Right ventricle myocardium inferior (tissue), 1 donor: ENCODE data around the gene SESN1. TPM values are rescaled to one million over a fixed set of nuclear protein-coding genes. Genes with fewer than 3 reads are reported as not detected.
A peak's percentile ranks its signal among the peaks of the same experiment; 100 is the strongest.

ENCODE experiments used
- ATAC-seq: fragments of 200-7000 bp; cut with Tn5 transposase; one replicate; pipeline ENCODE4 v1.9.1; 2020; ENCODE audit warnings: mild to moderate bottlenecking, moderate library complexity
- DNase-seq: peaks from one replicate; pipeline ENCODE4 v3.0.0; 2021; ENCODE audit errors: missing footprints
- intact Hi-C: fragments of 100-400 bp; cut with DNase I; formaldehyde crosslinking; loops from one replicate; pipeline ENCODE4 v1.11.0; 2022
- total RNA-seq: library from RNA; stranded (reverse); fragmentation: NEBNext Ultra II Directional; extraction: Animal tissue kit (Norgen Biotek cat#: 25700); gene quantifications from one replicate; pipeline ENCODE4 v1.2.1, GENCODE V29; 2021
- donor health status: DM: no; HTN: yes; CAD: no; lungs with severe emphysema.

SESN1 gene
- total RNA-seq, 1 donor from 2014 or later: 60.2 TPM

GRCh38 chr6:109048670-109049415 lies 45.8 kb downstream of the SESN1 start:
- DNase-seq: no peak
- ATAC-seq: no peak
- intact Hi-C loops: no loop called here

DNA sequence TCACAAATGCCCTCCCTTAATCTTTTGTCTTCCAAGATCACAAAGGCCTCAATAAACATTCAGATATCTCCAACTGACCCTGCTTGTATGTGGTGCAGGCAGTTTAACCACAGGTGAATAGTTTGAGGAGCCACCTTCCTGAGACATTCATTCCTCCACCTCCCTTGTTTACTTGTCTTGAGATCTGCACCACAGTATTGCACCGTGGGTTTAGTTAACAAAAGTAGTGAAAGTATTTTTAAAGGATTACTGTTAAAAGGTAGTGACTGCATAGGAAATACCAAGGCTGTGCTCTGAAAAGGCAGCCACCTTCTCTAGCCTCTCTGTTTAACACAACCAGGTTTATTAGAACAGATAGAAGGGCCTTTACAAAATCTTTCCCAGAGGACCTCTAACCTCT lies 46.5 kb downstream of the SESN1 start:
- no peak for DNase-seq
- ATAC-seq: peak; percentile 13

DNA sequence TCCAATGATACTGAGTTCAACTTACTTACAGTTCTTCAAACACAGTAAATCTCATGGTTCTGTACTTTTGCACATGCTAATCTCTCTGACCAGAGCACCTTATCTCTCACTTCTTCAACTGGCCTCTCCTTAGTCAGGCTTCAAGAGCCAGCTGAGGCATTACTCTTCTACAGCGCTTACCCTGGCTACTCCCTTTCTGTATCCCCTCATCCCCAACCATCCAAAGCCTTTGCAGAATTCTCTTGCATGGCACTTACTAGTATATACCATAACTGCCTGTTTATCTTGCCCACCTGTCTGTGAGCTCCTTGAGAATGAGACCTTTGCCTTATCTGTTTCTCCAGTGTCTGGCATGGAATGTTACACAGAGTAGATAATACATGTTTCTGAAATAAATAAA lies 49.2 kb downstream of the SESN1 start:
- intact Hi-C loops: no loop called here
- no peak for DNase-seq
- ATAC-seq: no peak

More for the DNA sequence above, 46.5 kb downstream of the SESN1 start:
- intact Hi-C loops: no loop called here

GRCh38 chr6:109039795-109040194 lies 54.9 kb downstream of the SESN1 start:
- ATAC-seq (no peak), DNase-seq (no peak)
- intact Hi-C loops: no loop called here

DNA sequence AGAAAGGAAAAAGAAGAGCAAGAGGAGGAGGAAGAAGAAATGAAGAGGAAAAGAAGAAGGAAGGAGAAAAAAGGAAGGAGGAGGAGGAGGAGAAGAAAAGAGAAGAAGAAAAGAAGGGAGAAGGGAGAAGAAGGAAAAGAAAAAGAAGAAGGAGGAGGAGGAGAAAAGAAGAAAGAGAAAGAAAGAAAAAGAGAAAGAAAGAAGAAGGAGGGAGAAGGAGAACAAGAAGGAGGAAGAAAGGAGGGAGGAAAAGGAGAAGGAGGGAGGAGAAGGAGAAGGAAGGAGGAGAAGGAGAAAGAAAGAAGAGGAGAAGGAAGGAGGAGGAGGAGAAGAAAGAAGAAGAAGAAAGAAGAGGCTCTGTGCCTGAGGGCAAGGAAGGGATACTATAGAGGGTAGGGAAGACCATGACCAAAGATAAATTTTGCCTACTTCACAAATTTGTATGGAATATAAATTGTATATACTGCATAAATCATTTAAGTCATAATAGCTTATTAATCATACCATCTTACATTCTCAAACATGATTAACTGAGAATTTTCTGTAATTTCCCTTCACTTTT lies 55.7 kb downstream of the SESN1 start:
- intact Hi-C loops: no loop called here
- no peak for DNase-seq
- no peak for ATAC-seq

GRCh38 chr6:109036574-109037294 lies 57.9 kb downstream of the SESN1 start:
- intact Hi-C loops: no loop called here
- DNase-seq: no peak
- ATAC-seq: peak; percentile 30

DNA sequence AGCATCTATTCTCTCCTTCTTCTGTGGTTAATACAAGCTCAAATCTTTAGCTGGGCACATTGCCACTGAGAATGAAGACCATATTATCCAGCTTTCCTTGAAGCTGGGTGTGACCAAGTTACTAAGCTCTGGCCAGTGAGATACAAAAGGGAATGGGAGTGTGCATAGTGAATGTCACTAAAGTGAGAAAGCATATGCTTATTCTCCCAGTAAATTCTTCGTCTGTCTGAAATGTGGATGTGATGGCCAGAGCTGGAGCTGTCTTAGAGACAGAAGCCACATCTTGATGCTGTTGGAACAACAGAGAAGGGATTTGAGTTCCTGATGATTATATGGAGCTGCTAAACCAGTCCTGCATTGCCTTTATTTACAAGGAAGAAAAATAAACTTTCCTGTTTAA lies 60.1 kb downstream of the SESN1 start:
- intact Hi-C loops: no loop called here
- no peak for ATAC-seq
- DNase-seq: no peak

GRCh38 chr6:109033655-109034054 lies 61.0 kb downstream of the SESN1 start:
- ATAC-seq: no peak
- no peak for DNase-seq
- intact Hi-C loops: no loop called here

DNA sequence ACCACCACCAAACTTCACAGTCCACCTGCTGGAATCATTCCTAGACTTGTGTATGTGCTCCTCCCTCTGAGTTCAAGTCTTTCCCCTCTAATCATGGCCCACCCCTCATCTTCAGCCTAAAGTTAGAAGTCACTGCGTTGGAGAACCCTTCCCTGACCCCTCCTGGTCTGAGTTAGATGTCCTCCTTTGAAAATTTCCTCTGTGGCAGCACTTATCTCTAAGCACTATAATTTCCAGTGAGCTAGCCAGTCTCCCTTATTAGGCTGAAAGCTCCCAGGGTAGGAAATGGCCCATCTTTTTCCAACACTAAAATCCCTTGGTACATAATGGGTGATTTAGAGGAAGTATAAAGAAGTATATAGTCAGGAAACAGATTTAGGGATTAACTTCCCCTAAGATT lies 63.2 kb downstream of the SESN1 start:
- intact Hi-C loops: no loop called here
- peak; percentile 49 for ATAC-seq
- DNase-seq: no peak

DNA sequence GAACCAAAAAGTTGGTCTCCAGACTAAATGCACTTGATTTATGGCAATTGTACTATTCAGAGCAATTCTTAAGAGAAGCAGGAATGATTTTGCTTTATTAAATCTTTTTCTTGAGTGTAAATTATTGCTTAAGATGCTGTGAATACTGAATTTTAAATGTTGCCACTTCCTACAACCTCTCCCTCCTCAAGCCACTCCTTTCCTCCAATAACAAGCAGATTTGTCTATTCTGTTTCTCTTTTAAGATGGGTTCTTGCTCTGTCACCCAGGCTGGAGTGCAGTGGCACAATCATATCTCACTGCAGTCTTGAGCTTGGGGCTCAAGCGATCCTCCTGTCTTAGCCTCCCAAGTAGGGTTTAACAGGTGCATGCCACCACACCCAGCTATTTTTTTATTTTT lies 65.3 kb downstream of the SESN1 start:
- intact Hi-C loops: no loop called here
- ATAC-seq: no peak
- no peak for DNase-seq

GRCh38 chr6:109028439-109028838 lies 66.2 kb downstream of the SESN1 start:
- DNase-seq (no peak), ATAC-seq (no peak)
- intact Hi-C loops: no loop called here

GRCh38 chr6:109027964-109028363 lies 66.7 kb downstream of the SESN1 start:
- ATAC-seq (no peak), DNase-seq (no peak)
- intact Hi-C loops: no loop called here

GRCh38 chr6:109025639-109026038 lies 69.0 kb downstream of the SESN1 start:
- no peak for ATAC-seq
- no peak for DNase-seq
- intact Hi-C loops: no loop called here

DNA sequence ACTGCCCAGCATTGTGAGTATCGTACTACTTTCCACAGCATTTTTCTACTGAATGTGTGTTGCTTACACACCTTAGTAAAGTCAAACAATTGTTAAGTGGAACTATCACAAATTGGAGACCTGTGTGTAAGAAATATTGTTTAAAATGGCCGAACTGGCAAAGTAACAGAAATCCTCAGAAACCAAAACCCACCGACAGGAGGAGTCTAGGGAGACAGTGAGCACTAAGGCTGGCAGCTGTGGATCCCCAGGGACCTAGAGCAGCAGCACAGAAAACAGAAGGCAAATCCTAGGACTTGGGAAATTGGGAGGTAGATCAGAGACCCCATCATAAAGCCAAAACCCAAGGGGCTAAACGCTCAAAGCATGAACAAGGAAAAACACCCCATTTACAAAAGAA lies 69.9 kb downstream of the SESN1 start:
- ATAC-seq (peak; percentile 39), DNase-seq (no peak)
- intact Hi-C loops: no loop called here

GRCh38 chr6:109024368-109024767 lies 70.3 kb downstream of the SESN1 start:
- ATAC-seq (peak; percentile 24), DNase-seq (no peak)
- intact Hi-C loops: no loop called here

DNA sequence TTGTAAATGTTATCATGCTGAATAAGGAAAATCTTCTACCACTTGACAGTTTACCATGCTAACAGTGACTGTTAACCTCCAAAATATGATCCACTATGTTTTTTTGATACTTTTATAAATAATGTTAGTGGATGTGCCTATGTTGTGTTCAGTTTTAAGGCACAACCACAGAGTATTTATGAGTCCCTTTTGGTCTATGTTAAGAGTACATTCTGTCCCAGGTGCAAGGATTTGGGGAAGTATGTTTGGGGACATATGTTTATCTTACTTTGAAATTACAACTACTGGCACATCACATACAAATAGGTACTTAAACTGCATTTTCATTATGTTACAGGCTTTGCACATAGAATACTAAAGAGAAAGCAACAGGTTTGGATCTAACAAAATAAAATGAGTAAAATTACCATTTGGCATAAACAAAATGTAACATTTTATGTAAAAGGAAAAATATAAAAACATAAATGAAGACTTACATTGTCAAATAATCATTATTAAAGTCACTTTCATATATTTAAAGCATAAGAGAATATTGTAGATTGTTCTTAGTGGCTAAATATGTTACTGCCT lies 71.2 kb downstream of the SESN1 start:
- intact Hi-C loops: no loop called here
- ATAC-seq: no peak
- DNase-seq: no peak

DNA sequence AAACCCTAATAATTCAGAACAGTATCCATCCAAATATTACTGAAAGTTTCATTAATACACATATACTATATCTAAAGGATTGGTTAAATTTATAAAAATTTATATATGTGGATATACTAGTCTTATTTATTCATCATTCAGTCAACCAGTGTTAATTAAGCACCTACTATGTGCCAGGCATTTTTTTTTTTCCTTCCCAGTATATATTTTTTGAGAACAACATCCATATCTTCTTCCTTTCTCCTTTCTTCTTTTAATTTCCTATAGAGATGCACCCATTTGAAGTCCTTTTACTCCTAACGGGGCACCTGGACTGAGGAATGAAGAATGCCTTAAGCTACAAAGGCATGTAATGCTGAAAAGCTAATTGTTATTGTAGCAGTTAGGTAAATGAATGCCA lies 72.8 kb downstream of the SESN1 start:
- ATAC-seq (no peak), DNase-seq (no peak)
- intact Hi-C loops: no loop called here

GRCh38 chr6:109019911-109020310 lies 74.7 kb downstream of the SESN1 start:
- no peak for DNase-seq
- intact Hi-C loops: no loop called here
- ATAC-seq: no peak

GRCh38 chr6:109015176-109015575 lies 79.5 kb downstream of the SESN1 start:
- intact Hi-C loops: no loop called here
- ATAC-seq (no peak), DNase-seq (no peak)

DNA sequence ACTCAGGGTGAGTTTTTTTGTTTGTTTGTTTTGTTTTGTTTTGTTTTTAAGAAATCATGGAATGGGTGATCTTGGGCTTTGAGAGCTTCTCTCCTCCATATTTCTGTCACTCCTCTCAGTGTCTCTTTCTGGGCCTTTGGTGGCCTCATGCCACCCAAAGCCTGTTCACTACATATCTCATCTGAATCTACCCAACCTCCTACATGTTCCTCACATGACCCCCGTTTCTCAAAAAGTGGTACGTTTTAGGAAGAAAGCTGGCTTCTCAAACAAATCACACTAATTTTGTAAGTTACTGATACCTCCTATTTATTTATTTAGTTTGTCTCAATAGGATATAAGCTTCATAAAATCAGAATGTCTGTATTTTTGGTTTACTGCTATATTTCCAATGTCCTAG lies 80.0 kb downstream of the SESN1 start:
- DNase-seq (no peak), ATAC-seq (no peak)
- intact Hi-C loops: loop anchor here (5.0 kb wide), 1 partner anchor 43 kb away; no protein-coding TSS in a partner anchor
